H1 (cell line): ENCODE data around the gene ITPK1. TPM values are rescaled to one million over a fixed set of nuclear protein-coding genes. Genes with fewer than 3 reads are reported as not detected.

Experiments used
- CTCF ChIA-PET: fragments of 300-600 bp; sonication (Branson Sonifier 250); formaldehyde crosslinking; loops from one replicate; lab custom pipeline; 2021; ENCODE audit not compliant: partially characterized antibody; lab: Charles Lee
- POLR2A ChIA-PET: fragments of 300-600 bp; sonication (Branson Sonifier 250); formaldehyde crosslinking; loops from one replicate; lab custom pipeline; 2021; ENCODE audit warnings: inconsistent platforms; ENCODE audit not compliant: partially characterized antibody; lab: Charles Lee
- DNase-seq, 2 experiments: peaks; one replicate each; pipeline versions ENCODE4 v3.0.0 to v3.0.0-alpha.2; 2010 to 2022; ENCODE audit warnings: low spot score in 2 of 2, low read depth in 1 of 2, mixed read lengths in 1 of 2
- FAIRE-seq: peaks from 2 replicates; lab custom pipeline; 2011; peaks lifted over from hg19 to GRCh38; lab: Jason Lieb, UNC
- H2AFZ ChIP-seq: 2 replicates; pipeline ENCODE4 v1.8.1; 2012; ENCODE audit warnings: low read length, inconsistent platforms
- H2AK5ac ChIP-seq: 2 replicates; pipeline ENCODE4 v1.6.1; 2013; ENCODE audit warnings: low read depth, low read length
- H2BK120ac ChIP-seq: replicated peaks from 2 replicates; pipeline ENCODE3; 2013; ENCODE audit warnings: low read depth, low read length, inconsistent platforms
- H2BK12ac ChIP-seq: 2 replicates; pipeline ENCODE4 v1.6.1; 2013; ENCODE audit warnings: low read depth, low read length
- H2BK15ac ChIP-seq: 2 replicates; pipeline ENCODE4 v1.6.1; 2013; ENCODE audit warnings: low read length
- H2BK20ac ChIP-seq: 2 replicates; pipeline ENCODE4 v1.6.1; 2013; ENCODE audit warnings: low read length
- H2BK5ac ChIP-seq: 2 replicates; pipeline ENCODE4 v1.6.1; 2013; ENCODE audit warnings: low read depth, low read length
- H3K14ac ChIP-seq: 2 replicates; pipeline ENCODE4 v1.6.1; 2013; ENCODE audit warnings: inconsistent platforms; ENCODE audit not compliant: insufficient read length
- H3K18ac ChIP-seq: 2 replicates; pipeline ENCODE4 v1.6.1; 2013; ENCODE audit warnings: low read length; ENCODE audit errors: extremely low read depth
- H3K23ac ChIP-seq: 2 replicates; pipeline ENCODE4 v1.6.1; 2013; ENCODE audit warnings: inconsistent platforms; ENCODE audit not compliant: insufficient read length
- H3K23me2 ChIP-seq: 2 replicates; pipeline ENCODE4 v1.6.1; 2013; ENCODE audit warnings: low read depth, low read length
- H3K27ac ChIP-seq: 2 replicates; pipeline ENCODE4 v1.6.1; 2011; ENCODE audit warnings: low read depth, low read length, inconsistent platforms
- H3K27me3 ChIP-seq, 4 experiments: replicated peaks in 1 of 4; 1 replicate in 1 of 4; 2 replicates in 3 of 4; pipeline versions ENCODE4 v1.6.1 to v1.8.1; 2011 to 2013; ENCODE audit warnings: low read length in 3 of 4, mild to moderate bottlenecking in 3 of 4, inconsistent platforms in 2 of 4, mixed read lengths in 2 of 4, moderate library complexity in 1 of 4; ENCODE audit not compliant: control insufficient read depth in 3 of 4, insufficient read depth in 3 of 4; ENCODE audit errors: extremely low read depth in 1 of 4
- H3K36me3 ChIP-seq, 4 experiments: 2 replicates each; pipeline versions ENCODE4 v1.6.1 to v1.8.1; 2011 to 2013; ENCODE audit warnings: mild to moderate bottlenecking in 4 of 4, low read length in 3 of 4, moderate library complexity in 2 of 4, control low read depth in 1 of 4, inconsistent platforms in 1 of 4; ENCODE audit not compliant: insufficient read depth in 4 of 4, control insufficient read depth in 2 of 4
- H3K4ac ChIP-seq: replicated peaks from 2 replicates; pipeline ENCODE3; 2013; ENCODE audit warnings: low read length, low read depth, mixed read lengths, inconsistent platforms; ENCODE audit not compliant: insufficient read length
- H3K4me1 ChIP-seq, 4 experiments: replicated peaks in 1 of 4; 1 replicate in 1 of 4; 2 replicates in 3 of 4; pipeline versions ENCODE4 v1.6.1 to v1.8.1; 2011 to 2013; ENCODE audit warnings: low read length in 3 of 4, inconsistent platforms in 2 of 4, mixed read lengths in 1 of 4; ENCODE audit not compliant: insufficient read depth in 4 of 4, control insufficient read depth in 3 of 4
- H3K4me2 ChIP-seq, 2 experiments: 2 replicates each; pipeline versions ENCODE4 v1.6.1 to v1.8.1; 2011 to 2013; ENCODE audit warnings: low read depth in 2 of 2, low read length in 2 of 2, control low read depth in 1 of 2, inconsistent platforms in 1 of 2, mild to moderate bottlenecking in 1 of 2; ENCODE audit not compliant: insufficient read depth in 1 of 2
- H3K4me3 ChIP-seq, 4 experiments: fragments of 200-600, 300-600 bp in 1 of 4; sonication (generic), shearing (Covaris generic), sonication (Bioruptor Twin) in 1 of 4; 2 replicates each; pipeline versions ENCODE4 v1.5.1 to v1.8.1; 2011 to 2016; ENCODE audit warnings: low read length in 4 of 4, low read depth in 3 of 4, control low read depth in 2 of 4, inconsistent platforms in 2 of 4, mild to moderate bottlenecking in 2 of 4, mixed read lengths in 1 of 4, moderate library complexity in 1 of 4; ENCODE audit not compliant: insufficient read depth in 2 of 4; ENCODE audit errors: extremely low read depth in 1 of 4
- H3K56ac ChIP-seq: replicated peaks from 2 replicates; pipeline ENCODE3; 2013; ENCODE audit warnings: low read depth, mild to moderate bottlenecking, mixed read lengths, low read length, inconsistent platforms; ENCODE audit not compliant: insufficient read length
- H3K79me1 ChIP-seq: 2 replicates; pipeline ENCODE4 v1.6.1; 2013; ENCODE audit warnings: low read depth, low read length, control low read depth
- H3K79me2 ChIP-seq, 2 experiments: 2 replicates each; pipeline versions ENCODE4 v1.6.1 to v1.8.1; 2012 to 2013; ENCODE audit warnings: low read length in 2 of 2, mild to moderate bottlenecking in 2 of 2, inconsistent platforms in 1 of 2; ENCODE audit not compliant: insufficient read depth in 2 of 2, control insufficient read depth in 1 of 2
- H3K9ac ChIP-seq, 4 experiments: replicated peaks in 1 of 4; 1 replicate in 1 of 4; 2 replicates in 3 of 4; pipeline versions ENCODE4 v1.6.1 to v1.8.1; 2011 to 2013; ENCODE audit warnings: low read depth in 3 of 4, low read length in 3 of 4, control low read depth in 2 of 4, mild to moderate bottlenecking in 2 of 4, moderate library complexity in 2 of 4, inconsistent platforms in 1 of 4; ENCODE audit errors: extremely low read depth in 1 of 4
- H3K9me3 ChIP-seq, 2 experiments: 2 replicates each; pipeline versions ENCODE4 v1.6.1 to v1.8.1; 2012 to 2013; ENCODE audit warnings: mild to moderate bottlenecking in 2 of 2, moderate library complexity in 2 of 2, control low read depth in 1 of 2, inconsistent platforms in 1 of 2, low read depth in 1 of 2, low read length in 1 of 2, mixed read lengths in 1 of 2; ENCODE audit not compliant: insufficient read depth in 2 of 2
- H4K20me1 ChIP-seq, 2 experiments: replicated peaks in 1 of 2; 2 replicates each; pipeline versions ENCODE3 to v1.8.1; 2011 to 2013; ENCODE audit warnings: inconsistent platforms in 2 of 2, low read length in 2 of 2, mild to moderate bottlenecking in 1 of 2; ENCODE audit not compliant: insufficient read depth in 2 of 2, control insufficient read depth in 1 of 2
- H4K5ac ChIP-seq: 2 replicates; pipeline ENCODE4 v1.6.1; 2013; ENCODE audit warnings: low read length, low read depth, mixed read lengths, inconsistent platforms; ENCODE audit not compliant: insufficient read length
- H4K8ac ChIP-seq: 2 replicates; pipeline ENCODE4 v1.8.0; 2013; ENCODE audit warnings: mild to moderate bottlenecking, moderate library complexity, low read length, inconsistent platforms; ENCODE audit not compliant: insufficient read depth; ENCODE audit errors: extremely low read depth
- H4K91ac ChIP-seq: replicated peaks from 2 replicates; pipeline ENCODE3; 2013; ENCODE audit warnings: low read length, mixed read lengths, inconsistent platforms; ENCODE audit not compliant: insufficient read length
- ASH2L ChIP-seq: fragments of 200-600, 300-600 bp; sonication (generic); IDR thresholded peaks from one replicate; pipeline ENCODE4 v1.7.1; 2017; ENCODE audit warnings: low read length
- BACH1 ChIP-seq: IDR thresholded peaks from 2 replicates; pipeline ENCODE4 v1.6.1; 2012; ENCODE audit warnings: low read length, improper control_type of control experiment
- BRCA1 ChIP-seq: IDR thresholded peaks from 2 replicates; pipeline ENCODE4 v1.6.1; 2012; ENCODE audit warnings: low read depth, low read length, improper control_type of control experiment
- SRF ChIP-seq: IDR thresholded peaks from 2 replicates; pipeline ENCODE4 v1.6.1; 2011; ENCODE audit warnings: mild to moderate bottlenecking, low read depth, low read length, moderate library complexity
- YY1 ChIP-seq: IDR thresholded peaks from 2 replicates; pipeline ENCODE4 v1.6.1; 2011; ENCODE audit warnings: low read depth, mild to moderate bottlenecking, low read length
- WGBS, 2 experiments: shearing (Covaris generic) in 1 of 2; methylation state at CpG; one replicate each; pipeline versions ENCODE4 v1.1.6 to v1.1.7; 2013 to 2015; ENCODE audit warnings: low lambda C conversion rate in 2 of 2, mixed read lengths in 2 of 2, inconsistent platforms in 1 of 2, low coverage in 1 of 2, missing lambda C conversion rate in 1 of 2; ENCODE audit not compliant: insufficient replicate concordance in 2 of 2, insufficient coverage in 1 of 2, insufficient read length in 1 of 2; ENCODE audit errors: extremely low coverage in 1 of 2, missing lambda C conversion rate in 1 of 2; 5-methylcytosine and 5-hydroxymethylcytosine counted together
- polyA plus RNA-seq, 7 experiments: library from polyadenylated mRNA; depleted of rRNA in 3 of 7; stranded (reverse) in 5 of 7; unstranded in 2 of 7; fragments of >200 nt in 5 of 7; fragments of 200-250 nt in 2 of 7; gene quantifications; 1 replicate in 5 of 7; 2 replicates in 1 of 7; 4 replicates in 1 of 7; pipeline versions ENCODE4 v1.2.1 to v1.2.3, GENCODE V29; 2011 to 2013; ENCODE audit warnings: missing spikeins in 2 of 7, mixed read lengths in 2 of 7
- total RNA-seq: library from RNA; stranded (reverse); fragmentation: NEBNext Ultra II Directional; extraction: Animal tissue kit (Norgen Biotek cat#: 25700); gene quantifications from 2 replicates; pipeline ENCODE4 v1.2.1, GENCODE V29; 2021

The ITPK1 gene
- total and polyA plus RNA-seq, 2 of the 8 experiments (the other 6 are each of a cell fraction or from before 2014, with no cell fraction given), result 108 to 143 TPM

DNA sequence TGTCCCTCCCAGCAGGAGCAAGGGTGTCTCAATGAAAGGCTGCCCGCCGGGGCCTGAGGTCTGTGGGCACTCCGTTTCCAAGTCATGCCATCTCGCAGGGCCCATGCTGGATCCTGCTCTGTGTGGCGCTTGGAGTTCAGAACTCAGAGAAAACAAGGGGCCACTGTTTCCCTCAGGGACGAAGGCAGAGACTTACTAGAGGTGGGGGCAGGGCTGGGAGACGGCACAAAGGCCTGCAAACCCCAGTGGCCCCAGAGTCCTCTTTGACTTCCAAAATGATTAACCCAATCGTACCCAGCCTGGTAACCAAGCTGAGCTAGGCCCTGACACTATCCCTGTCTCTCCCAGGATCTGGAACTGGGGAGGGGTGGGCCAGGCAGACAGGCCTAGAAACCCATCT is 95.8 kb downstream of the ITPK1 start:
- ChIA-PET CTCF (interaction anchor here (0.7 to 8.8 kb wide), 7 partner anchors 9 to 94 kb away, joined by 3 to 71 read pairs (median 7); no protein-coding TSS in a partner anchor), POLR2A (no interaction called here)
- Histone ChIP-seq H3K18ac (no peak overlapping the region), H3K23ac (no peak overlapping the region), H3K79me2 (peaks cover 0 to 72% of the 10 kb centered on the region in 2 experiments; a peak in 2 of 4 replicates), H3K9me3 (no peaks in the 10 kb centered on the region), H3K56ac (no peak overlapping the region), H3K27me3 (no peaks in the 10 kb centered on the region), H3K27ac (no peak overlapping the region), H3K14ac (no peak overlapping the region), H4K91ac (no peak overlapping the region), H3K4ac (no peak overlapping the region), H2AFZ (no peak overlapping the region), H3K79me1 (peaks cover 30% of the 10 kb centered on the region), H3K36me3 (no peaks in the 10 kb centered on the region; a peak in 1 of 8 replicates), H3K4me1 (peaks cover 0 to 35% (median 22%) of the 10 kb centered on the region in 4 experiments; a peak in 6 of 7 replicates), H3K9ac (no peak overlapping the region; a peak in 1 of 7 replicates), H2BK15ac (no peak overlapping the region), H3K4me2 (no peak overlapping the region), H2BK20ac (no peak overlapping the region), H2BK120ac (no peak overlapping the region), H4K8ac (peak overlapping the region; percentile 63; the same call in 1 of the 2 replicates), H4K5ac (no peak overlapping the region), H2BK5ac (0 out of 2 replicates have a peak overlapping the region, but pooled peaks have one; percentile 6), H3K23me2 (no peaks in the 10 kb centered on the region), H2AK5ac (no peak overlapping the region), H2BK12ac (no peak overlapping the region), H3K4me3 (no peak overlapping the region), H4K20me1 (peaks cover 6 to 12% of the 10 kb centered on the region in 2 experiments)
- FAIRE-seq (no peak), DNase-seq (no peak)
- WGBS, 2 experiments, result 72% methylated on average over 8 of the region's 8 CpGs; no CpG with 5 or more reads in 1 of the 2 experiments
- TF ChIP-seq BRCA1 (no peak), YY1 (no peak), ASH2L (peak; percentile 31), BACH1 (no peak), SRF (no peak)
